Trophoblast cell (in vitro differentiated cells and primary cell): ENCODE measurements around the gene MYO18A.
A peak's percentile ranks its signal among the peaks of the same experiment; 100 is the strongest.

Experiments used
- DNase-seq, 2 donors: peaks; one replicate each; pipeline ENCODE4 v3.0.0-alpha.2; 2016
- H2AFZ ChIP-seq: 2 replicates; pipeline ENCODE4 v1.6.1; 2013; ENCODE audit warnings: low read length, moderate library complexity, mild to moderate bottlenecking; ENCODE audit not compliant: insufficient read depth, poor library complexity
- H2AK5ac ChIP-seq: 2 replicates; pipeline ENCODE4 v1.6.1; 2013; ENCODE audit warnings: mild to moderate bottlenecking, low read length
- H2BK120ac ChIP-seq: 2 replicates; pipeline ENCODE4 v1.6.1; 2013; ENCODE audit warnings: low read length, mild to moderate bottlenecking, moderate library complexity; ENCODE audit not compliant: insufficient read depth, poor library complexity
- H2BK12ac ChIP-seq: 2 replicates; pipeline ENCODE4 v1.6.1; 2013; ENCODE audit warnings: mild to moderate bottlenecking, low read length, moderate library complexity
- H2BK5ac ChIP-seq: 2 replicates; pipeline ENCODE4 v1.6.1; 2013; ENCODE audit warnings: low read length, low read depth, moderate library complexity, mild to moderate bottlenecking; ENCODE audit not compliant: poor library complexity
- H3K14ac ChIP-seq: 2 replicates; pipeline ENCODE4 v1.6.1; 2013; ENCODE audit warnings: mild to moderate bottlenecking, low read length
- H3K18ac ChIP-seq: 2 replicates; pipeline ENCODE4 v1.6.1; 2013; ENCODE audit warnings: mild to moderate bottlenecking, low read length
- H3K23ac ChIP-seq: 2 replicates; pipeline ENCODE4 v1.6.1; 2013; ENCODE audit warnings: low read length
- H3K27ac ChIP-seq: 2 replicates; pipeline ENCODE4 v1.5.1; 2013; ENCODE audit warnings: low read depth, mild to moderate bottlenecking, inconsistent platforms, low read length, moderate library complexity
- H3K27me3 ChIP-seq: 2 replicates; pipeline ENCODE4 v1.6.1; 2013; ENCODE audit warnings: inconsistent platforms, mild to moderate bottlenecking, low read length, moderate library complexity; ENCODE audit not compliant: insufficient read depth
- H3K36me3 ChIP-seq, 2 experiments: 1 replicate in 1 of 2; 2 replicates in 1 of 2; pipeline ENCODE4 v1.6.1; 2013; ENCODE audit warnings: low read length in 2 of 2, mild to moderate bottlenecking in 2 of 2, moderate library complexity in 1 of 2; ENCODE audit not compliant: insufficient read depth in 2 of 2, control insufficient read depth in 1 of 2
- H3K4ac ChIP-seq: 2 replicates; pipeline ENCODE4 v1.6.1; 2013; ENCODE audit warnings: low read depth, mild to moderate bottlenecking, low read length, moderate library complexity
- H3K4me1 ChIP-seq, 2 experiments: 1 replicate in 1 of 2; 2 replicates in 1 of 2; pipeline ENCODE4 v1.6.1; 2013; ENCODE audit warnings: low read length in 2 of 2, mild to moderate bottlenecking in 2 of 2, moderate library complexity in 1 of 2; ENCODE audit not compliant: insufficient read depth in 2 of 2, control insufficient read depth in 1 of 2
- H3K4me2 ChIP-seq: 2 replicates; pipeline ENCODE4 v1.6.1; 2013; ENCODE audit warnings: inconsistent platforms, mild to moderate bottlenecking, low read length, moderate library complexity
- H3K4me3 ChIP-seq: 2 replicates; pipeline ENCODE4 v1.5.1; 2013; ENCODE audit warnings: mild to moderate bottlenecking, low read depth, low read length, inconsistent platforms
- H3K79me1 ChIP-seq: one replicate; pipeline ENCODE4 v1.6.1; 2013; ENCODE audit warnings: low read length
- H3K79me2 ChIP-seq: 2 replicates; pipeline ENCODE4 v1.6.1; 2013; ENCODE audit warnings: low read length, mild to moderate bottlenecking; ENCODE audit not compliant: control insufficient read depth, insufficient read depth, poor library complexity
- H3K9ac ChIP-seq: 2 replicates; pipeline ENCODE4 v1.6.1; 2013; ENCODE audit warnings: mild to moderate bottlenecking, low read length
- H3K9me3 ChIP-seq: 2 replicates; pipeline ENCODE4 v1.6.1; 2013; ENCODE audit warnings: low read depth, mild to moderate bottlenecking, control low read depth, inconsistent platforms, low read length; ENCODE audit not compliant: insufficient read depth
- H4K12ac ChIP-seq: 2 replicates; pipeline ENCODE4 v1.6.1; 2013; ENCODE audit warnings: low read depth, mild to moderate bottlenecking, low read length, moderate library complexity
- H4K8ac ChIP-seq: 2 replicates; pipeline ENCODE4 v1.6.1; 2013; ENCODE audit warnings: low read depth, mild to moderate bottlenecking, low read length, moderate library complexity
- H4K91ac ChIP-seq: one replicate; pipeline ENCODE4 v1.6.1; 2013; ENCODE audit warnings: low read depth, mild to moderate bottlenecking, low read length, moderate library complexity
- WGBS: extraction: QIAGEN DNeasy Blood & Tissue Kit; methylation state at CpG from one replicate; pipeline ENCODE4 v1.1.7; 2013; ENCODE audit warnings: missing lambda C conversion rate; ENCODE audit not compliant: insufficient read length, insufficient coverage; ENCODE audit errors: extremely low coverage; 5-methylcytosine and 5-hydroxymethylcytosine counted together

Gene MYO18A

GRCh38 chr17:29197516-29198272 is 17.5 kb upstream of the MYO18A start:
- Histone ChIP-seq H2BK12ac (no peak overlapping the region), H3K4me2 (no peak overlapping the region), H3K9me3 (no peaks in the 10 kb centered on the region), H3K27ac (no peak overlapping the region), H2BK120ac (no peak overlapping the region), H3K4ac (no peak overlapping the region), H2BK5ac (no peak overlapping the region), H4K8ac (no peak overlapping the region), H3K4me1 (no peaks in the 10 kb centered on the region), H3K23ac (no peak overlapping the region), H3K27me3 (no peaks in the 10 kb centered on the region), H3K79me2 (no peaks in the 10 kb centered on the region), H3K9ac (no peak overlapping the region), H3K36me3 (no peaks in the 10 kb centered on the region), H3K18ac (no peak overlapping the region), H3K4me3 (no peak overlapping the region), H3K14ac (no peak overlapping the region), H2AK5ac (no peak overlapping the region), H4K12ac (no peak overlapping the region), H3K79me1 (no peaks in the 10 kb centered on the region), H2AFZ (no peak overlapping the region), H4K91ac (no peak overlapping the region)
- no peak for DNase-seq
- WGBS, result no CpG with 5 or more reads among the region's 16 CpGs

GRCh38 chr17:29196769-29197515 is 16.7 kb upstream of the MYO18A start:
- Histone ChIP-seq H3K9me3 (no peaks in the 10 kb centered on the region), H3K4me2 (no peak overlapping the region), H2AFZ (no peak overlapping the region), H2BK12ac (no peak overlapping the region), H2BK120ac (no peak overlapping the region), H3K14ac (no peak overlapping the region), H3K36me3 (no peaks in the 10 kb centered on the region), H3K4me3 (no peak overlapping the region), H3K27me3 (no peaks in the 10 kb centered on the region), H4K8ac (no peak overlapping the region), H2AK5ac (no peak overlapping the region), H3K18ac (no peak overlapping the region), H3K23ac (no peak overlapping the region), H4K12ac (no peak overlapping the region), H3K4ac (no peak overlapping the region), H4K91ac (no peak overlapping the region), H3K79me2 (no peaks in the 10 kb centered on the region), H3K79me1 (no peaks in the 10 kb centered on the region), H3K9ac (no peak overlapping the region), H2BK5ac (no peak overlapping the region), H3K4me1 (no peaks in the 10 kb centered on the region), H3K27ac (no peak overlapping the region)
- no CpG with 5 or more reads among the region's 9 CpGs for WGBS
- no peak for DNase-seq

GRCh38 chr17:29195465-29196081 is 15.4 kb upstream of the MYO18A start:
- no peak overlapping the region for H3K23ac ChIP-seq
- no CpG with 5 or more reads among the region's 10 CpGs for WGBS
- no peaks in the 10 kb centered on the region for H3K4me1 ChIP-seq
- no peaks in the 10 kb centered on the region for H3K9me3 ChIP-seq
- no peak overlapping the region for H3K14ac ChIP-seq
- no peaks in the 10 kb centered on the region for H3K79me2 ChIP-seq
- no peak overlapping the region for H2AFZ ChIP-seq
- no peak overlapping the region for H2BK12ac ChIP-seq
- no peaks in the 10 kb centered on the region for H3K27me3 ChIP-seq
- no peaks in the 10 kb centered on the region for H3K79me1 ChIP-seq
- H3K4ac ChIP-seq, result no peak overlapping the region
- H2BK5ac ChIP-seq, result no peak overlapping the region
- no peak overlapping the region for H2AK5ac ChIP-seq
- no peak overlapping the region for H3K9ac ChIP-seq
- no peak overlapping the region for H4K91ac ChIP-seq
- DNase-seq, result peak; percentile 75 to 86
- H3K36me3 ChIP-seq, result no peaks in the 10 kb centered on the region
- no peak overlapping the region for H3K18ac ChIP-seq
- no peak overlapping the region for H3K4me3 ChIP-seq
- no peak overlapping the region for H4K12ac ChIP-seq
- H3K4me2 ChIP-seq, result no peak overlapping the region
- no peak overlapping the region for H4K8ac ChIP-seq
- H2BK120ac ChIP-seq, result no peak overlapping the region
- H3K27ac ChIP-seq, result no peak overlapping the region

GRCh38 chr17:29194669-29195068 is 14.5 kb upstream of the MYO18A start:
- Histone ChIP-seq H2AK5ac (no peak overlapping the region), H3K79me2 (no peaks in the 10 kb centered on the region), H3K9ac (no peak overlapping the region), H4K12ac (no peak overlapping the region), H4K8ac (no peak overlapping the region), H3K18ac (no peak overlapping the region), H3K4me3 (no peak overlapping the region), H3K27me3 (no peaks in the 10 kb centered on the region), H3K79me1 (no peaks in the 10 kb centered on the region), H3K4me1 (no peaks in the 10 kb centered on the region), H3K9me3 (no peaks in the 10 kb centered on the region), H2BK120ac (no peak overlapping the region), H3K4me2 (no peak overlapping the region), H3K23ac (no peak overlapping the region), H2AFZ (no peak overlapping the region), H3K36me3 (no peaks in the 10 kb centered on the region), H2BK5ac (no peak overlapping the region), H2BK12ac (no peak overlapping the region), H3K27ac (no peak overlapping the region), H4K91ac (no peak overlapping the region), H3K4ac (no peak overlapping the region), H3K14ac (no peak overlapping the region)
- no peak for DNase-seq
- no CpG with 5 or more reads among the region's 3 CpGs for WGBS
